ENCODE measurements around the gene CYGB.

DNA sequence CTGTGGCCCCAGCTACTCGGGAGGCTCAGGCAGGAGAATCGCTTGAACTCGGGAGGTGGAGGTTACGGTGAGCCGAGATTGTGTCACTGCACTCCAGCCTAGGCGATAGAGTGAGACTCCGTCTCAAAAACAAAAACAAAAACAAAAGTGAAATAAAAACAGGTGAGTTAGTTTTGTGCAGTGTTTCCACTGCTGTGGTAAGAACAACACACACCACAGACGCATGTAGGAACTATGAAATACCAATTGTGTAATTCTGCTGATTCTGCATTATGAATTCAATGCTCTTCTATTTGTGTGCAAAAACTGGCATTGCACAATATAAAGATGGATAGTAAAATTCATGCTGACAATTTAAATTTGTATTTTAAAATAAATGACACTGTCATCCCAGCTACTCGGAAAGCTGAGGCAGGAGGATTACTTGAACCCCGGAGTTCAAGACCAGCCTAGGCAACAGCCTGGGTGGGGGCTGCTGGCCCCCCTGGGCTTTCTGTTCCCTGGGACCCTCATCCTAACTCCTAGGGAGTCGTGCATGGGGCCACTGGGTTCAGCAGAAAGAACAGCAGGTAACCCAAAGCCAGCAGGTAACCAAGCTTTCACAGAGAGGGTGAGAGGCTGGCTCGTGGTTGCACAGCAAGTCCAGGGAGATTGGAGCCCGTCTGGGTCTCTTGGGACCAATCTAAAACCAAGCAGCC is 25.7 kb downstream of the CYGB start:
- TF ChIP-seq, protein P1, sequence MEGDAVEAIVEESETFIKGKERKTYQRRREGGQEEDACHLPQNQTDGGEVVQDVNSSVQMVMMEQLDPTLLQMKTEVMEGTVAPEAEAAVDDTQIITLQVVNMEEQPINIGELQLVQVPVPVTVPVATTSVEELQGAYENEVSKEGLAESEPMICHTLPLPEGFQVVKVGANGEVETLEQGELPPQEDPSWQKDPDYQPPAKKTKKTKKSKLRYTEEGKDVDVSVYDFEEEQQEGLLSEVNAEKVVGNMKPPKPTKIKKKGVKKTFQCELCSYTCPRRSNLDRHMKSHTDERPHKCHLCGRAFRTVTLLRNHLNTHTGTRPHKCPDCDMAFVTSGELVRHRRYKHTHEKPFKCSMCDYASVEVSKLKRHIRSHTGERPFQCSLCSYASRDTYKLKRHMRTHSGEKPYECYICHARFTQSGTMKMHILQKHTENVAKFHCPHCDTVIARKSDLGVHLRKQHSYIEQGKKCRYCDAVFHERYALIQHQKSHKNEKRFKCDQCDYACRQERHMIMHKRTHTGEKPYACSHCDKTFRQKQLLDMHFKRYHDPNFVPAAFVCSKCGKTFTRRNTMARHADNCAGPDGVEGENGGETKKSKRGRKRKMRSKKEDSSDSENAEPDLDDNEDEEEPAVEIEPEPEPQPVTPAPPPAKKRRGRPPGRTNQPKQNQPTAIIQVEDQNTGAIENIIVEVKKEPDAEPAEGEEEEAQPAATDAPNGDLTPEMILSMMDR (optimal IDR thresholded peaks at IDR 0.05 in 1 of 3, IDR thresholded peaks at IDR 0.05 in 1 of 3, conservative IDR thresholded peaks at IDR 0.05 in 1 of 3; ENCODE audit: extremely low read depth in 1 of 3, insufficient read depth in 2 of 3, low read length in 3 of 3), result no peak
- TF ChIP-seq EZH2 (IDR thresholded peaks at IDR 0.05; ENCODE audit: low read length), result no peak
